Measurements from ENCODE around the gene INF2. TPM values are rescaled to one million over a fixed set of nuclear protein-coding genes. Genes with fewer than 3 reads are reported as not detected.

Gene INF2
- total RNA-seq, 3 donors from 2014 or later (not counting 1 experiment from before 2014, with no cell fraction given): 12.7 to 21.9 (median 15.3) TPM

- Mint-ChIP-seq H3K4me1 (peaks cover 25 to 34% of the 10 kb centered on the region in 2 donors), H3K27ac (peak overlapping the region; percentile 90 to 97), H3K36me3 (no peaks in the 10 kb centered on the region), H3K27me3 (ENCODE audit: low read depth in 2 of 2) (no peaks in the 10 kb centered on the region), H3K4me3 (peak overlapping the region; percentile 97), H3K9me3 (no peaks in the 10 kb centered on the region)
- 75% methylated on average over 90 of the region's 90 CpGs for WGBS (ENCODE audit: insufficient coverage)
- Histone ChIP-seq H3K4me1 (ENCODE audit: control insufficient read depth, insufficient read depth, low read length) (peaks cover 36% of the 10 kb centered on the region), H3K36me3 (ENCODE audit: control insufficient read depth, insufficient read depth, low read length) (peaks cover 5% of the 10 kb centered on the region), H3K27me3 (ENCODE audit: control insufficient read depth, insufficient read depth, low read length) (no peaks in the 10 kb centered on the region), H3K4me3 (ENCODE audit: low read length) (peak overlapping the region; percentile 87), H3K9me3 (ENCODE audit: control insufficient read depth, insufficient read depth, low read length) (no peaks in the 10 kb centered on the region), H3K27ac (ENCODE audit: low read length) (peak overlapping the region; percentile 72)
- intact Hi-C loops (cut with micrococcal nuclease): loop anchor here (2.0 kb wide), 1 partner anchor 43 kb away; the partner anchor contains the start of gene AKT1
- no peak for TF ChIP-seq CTCF (IDR thresholded peaks at IDR 0.05)
- no peak for ATAC-seq
- DNase-seq: no peak
Measured at GRCh38 chr14:104751539-104752422, 62.4 kb downstream of the INF2 start.

GRCh38 chr14:104752423-104752734 is 63.0 kb downstream of the INF2 start:
- no peaks in the 10 kb centered on the region for H3K9me3 Mint-ChIP-seq
- Histone ChIP-seq H3K9me3 (ENCODE audit: control insufficient read depth, insufficient read depth, low read length) (no peaks in the 10 kb centered on the region), H3K4me3 (ENCODE audit: low read length) (peak overlapping the region; percentile 87), H3K36me3 (ENCODE audit: control insufficient read depth, insufficient read depth, low read length) (peaks cover 6% of the 10 kb centered on the region), H3K27me3 (ENCODE audit: control insufficient read depth, insufficient read depth, low read length) (no peaks in the 10 kb centered on the region), H3K4me1 (ENCODE audit: control insufficient read depth, insufficient read depth, low read length) (peaks cover 37% of the 10 kb centered on the region), H3K27ac (ENCODE audit: low read length) (peak overlapping the region; percentile 72)
- no peaks in the 10 kb centered on the region for H3K36me3 Mint-ChIP-seq
- ATAC-seq: no peak
- no peak for TF ChIP-seq CTCF (IDR thresholded peaks at IDR 0.05)
- intact Hi-C loops (cut with micrococcal nuclease): loop anchor here (2.0 kb wide), 1 partner anchor 42 kb away; the partner anchor contains the start of gene AKT1
- peak overlapping the region; percentile 97 for H3K4me3 Mint-ChIP-seq
- H3K27ac Mint-ChIP-seq: peak overlapping the region; percentile 90 to 97
- DNase-seq: no peak
- H3K27me3 Mint-ChIP-seq (ENCODE audit: low read depth in 2 of 2): no peaks in the 10 kb centered on the region
- whole genome bisulfite sequencing (ENCODE audit: insufficient coverage): 2% methylated on average over 21 of the region's 21 CpGs
- H3K4me1 Mint-ChIP-seq: peaks cover 25 to 34% of the 10 kb centered on the region in 2 donors

GRCh38 chr14:104752735-104753527 is 63.5 kb downstream of the INF2 start, which contains the start of gene SIVA1:
TSS of gene SIVA1 (plus strand) at chr14:104753147. CDS start at chr14:104753202, 55 bp downstream.
- Histone ChIP-seq H3K27ac (ENCODE audit: low read length) (peak within 1 kb of the TSS; percentile 84), H3K9me3 (ENCODE audit: control insufficient read depth, insufficient read depth, low read length) (no peaks in the 10 kb centered on the region), H3K36me3 (ENCODE audit: control insufficient read depth, insufficient read depth, low read length) (peaks cover 8% of the 10 kb centered on the region), H3K4me3 (ENCODE audit: low read length) (peak within 1 kb of the TSS; percentile 87), H3K4me1 (ENCODE audit: control insufficient read depth, insufficient read depth, low read length) (peaks cover 37% of the 10 kb centered on the region), H3K27me3 (ENCODE audit: control insufficient read depth, insufficient read depth, low read length) (no peaks in the 10 kb centered on the region)
- Mint-ChIP-seq H3K27me3 (ENCODE audit: low read depth in 2 of 2) (no peaks in the 10 kb centered on the region), H3K36me3 (no peaks in the 10 kb centered on the region), H3K4me1 (peaks cover 25 to 34% of the 10 kb centered on the region in 2 donors), H3K27ac (peak within 1 kb of the TSS; percentile 90 to 97), H3K4me3 (peak within 1 kb of the TSS; percentile 97), H3K9me3 (no peaks in the 10 kb centered on the region)
- TF ChIP-seq CTCF (IDR thresholded peaks at IDR 0.05): no peak
- ATAC-seq: peak; percentile 88 to 95 (median 88)
- under 1% methylated on average over 95 of the region's 95 CpGs for WGBS (ENCODE audit: insufficient coverage)
- intact Hi-C loops (cut with micrococcal nuclease): loop anchor here (1.0 to 2.0 kb wide), 2 partner anchors 29 to 42 kb away; partner anchors contain the start of genes ADSS1 and AKT1
- DNase-seq: peak; percentile 98 to 100
